Activated CD4-positive, CD25-positive, alpha-beta regulatory T cell treated with anti-CD3 and anti-CD28 coated beads, Interleukin-2, amount 50 U/mL, for 16 hours (primary cell): ENCODE results near the gene RSU1.
"Not testable (repeated sequence)": the region's sequence is repeated elsewhere in the genome, so short reads cannot be mapped to it uniquely, and the experiment has no call there.

ENCODE experiments used
- DNase-seq: peaks from one replicate; pipeline ENCODE4 v3.0.0-alpha.2; 2020; ENCODE audit warnings: low read depth, low spot score

RSU1 gene

GRCh38 chr10:16787361-16787791, 29.8 kb downstream of the RSU1 start:
- DNase-seq, result peak; percentile 58

GRCh38 chr10:16780338-16780880, 36.8 kb downstream of the RSU1 start:
- no peak for DNase-seq

GRCh38 chr10:16779384-16779915, 37.8 kb downstream of the RSU1 start:
- DNase-seq, result peak; percentile 43

- DNase-seq, result no peak
These were observed 39.5 kb downstream of the RSU1 start for GRCh38 chr10:16777473-16778370.

- no peak for DNase-seq
These were observed 40.3 kb downstream of the RSU1 start for GRCh38 chr10:16776896-16777295.

- no peak for DNase-seq
These were observed 43.9 kb downstream of the RSU1 start for GRCh38 chr10:16773334-16773733.

- no peak for DNase-seq
These were observed 46.6 kb downstream of the RSU1 start for GRCh38 chr10:16770670-16771069.

GRCh38 chr10:16770141-16770540, 47.1 kb downstream of the RSU1 start:
- DNase-seq, result no peak

- DNase-seq, result no peak
These were observed 47.9 kb downstream of the RSU1 start for GRCh38 chr10:16769331-16769730.

GRCh38 chr10:16768702-16769101, 48.5 kb downstream of the RSU1 start:
- no peak for DNase-seq

GRCh38 chr10:16765509-16766375, 51.5 kb downstream of the RSU1 start:
- DNase-seq, result no peak

- no peak for DNase-seq
These were observed 55.9 kb downstream of the RSU1 start for GRCh38 chr10:16761300-16761699.

- no peak for DNase-seq
These were observed 60.5 kb downstream of the RSU1 start for GRCh38 chr10:16756561-16757221.

- DNase-seq, result no peak
These were observed 62.5 kb downstream of the RSU1 start for GRCh38 chr10:16754765-16755164.

- not testable (repeated sequence) for DNase-seq
These were observed 64.4 kb downstream of the RSU1 start for GRCh38 chr10:16752849-16753248.

- DNase-seq, result no peak
These were observed 65.1 kb downstream of the RSU1 start for GRCh38 chr10:16752099-16752498.

GRCh38 chr10:16751244-16751643, 66.0 kb downstream of the RSU1 start:
- no peak for DNase-seq

GRCh38 chr10:16750461-16750860, 66.8 kb downstream of the RSU1 start:
- no peak for DNase-seq

GRCh38 chr10:16748749-16749148, 68.5 kb downstream of the RSU1 start:
- DNase-seq, result no peak

- DNase-seq, result no peak
These were observed 70.4 kb downstream of the RSU1 start for GRCh38 chr10:16746856-16747255.

GRCh38 chr10:16745061-16745460, 72.2 kb downstream of the RSU1 start:
- DNase-seq, result no peak
